Kidney capillary endothelial cell (primary cell): Measurements from ENCODE around the gene CCR7.

Experiments
- DNase-seq: peaks from one replicate; pipeline ENCODE4 v3.0.0-alpha.2; 2018; ENCODE audit warnings: low spot score

Gene CCR7, protein sequence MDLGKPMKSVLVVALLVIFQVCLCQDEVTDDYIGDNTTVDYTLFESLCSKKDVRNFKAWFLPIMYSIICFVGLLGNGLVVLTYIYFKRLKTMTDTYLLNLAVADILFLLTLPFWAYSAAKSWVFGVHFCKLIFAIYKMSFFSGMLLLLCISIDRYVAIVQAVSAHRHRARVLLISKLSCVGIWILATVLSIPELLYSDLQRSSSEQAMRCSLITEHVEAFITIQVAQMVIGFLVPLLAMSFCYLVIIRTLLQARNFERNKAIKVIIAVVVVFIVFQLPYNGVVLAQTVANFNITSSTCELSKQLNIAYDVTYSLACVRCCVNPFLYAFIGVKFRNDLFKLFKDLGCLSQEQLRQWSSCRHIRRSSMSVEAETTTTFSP

DNA sequence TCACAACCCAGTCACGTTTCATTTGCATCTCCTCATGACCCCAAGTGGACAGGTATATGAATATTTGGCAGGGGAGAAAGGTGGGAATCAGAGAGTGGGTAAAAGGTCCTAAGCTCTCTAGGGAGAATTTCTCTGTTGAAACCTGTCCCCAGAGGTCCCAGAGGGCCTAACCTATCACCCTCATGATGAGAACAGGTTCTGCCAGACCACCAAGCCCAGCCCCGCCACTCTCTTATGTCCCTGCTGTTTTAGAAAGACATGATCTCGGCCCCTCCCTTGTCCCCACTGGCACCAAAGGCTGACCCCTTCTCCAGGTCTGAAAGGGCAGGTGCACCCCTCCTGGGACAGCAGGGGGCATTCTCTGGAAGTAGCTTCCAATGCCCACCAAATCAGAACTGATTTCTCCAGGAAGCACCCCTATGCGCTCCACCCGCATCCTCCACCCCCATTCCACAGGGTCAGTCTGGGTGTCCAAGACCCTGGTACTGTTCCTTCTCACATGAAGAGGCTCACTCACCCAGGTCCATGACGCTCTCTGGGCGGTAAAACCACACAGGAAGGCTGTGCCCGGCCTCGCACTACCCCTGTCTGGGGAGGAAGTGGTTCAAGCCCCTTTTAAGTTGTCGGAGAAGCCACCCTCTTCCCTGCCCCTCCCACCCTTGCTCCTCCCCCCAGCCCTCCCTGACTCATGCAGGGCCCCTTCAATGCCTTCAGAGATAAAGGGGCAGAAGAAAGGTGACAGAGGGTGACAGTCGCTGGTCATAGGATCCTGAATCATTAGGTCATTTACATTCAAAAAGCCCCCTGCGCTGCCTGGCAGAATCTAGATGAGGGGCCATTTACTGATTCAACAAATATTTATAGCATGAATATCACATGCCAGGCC, at the start of gene CCR7:
Gene CCR7, minus strand, starts transcription at position 590 of the 886 bp plus-strand sequence. Its CDS starts 63 bp downstream, at position 527.
- no peak for DNase-seq

DNA sequence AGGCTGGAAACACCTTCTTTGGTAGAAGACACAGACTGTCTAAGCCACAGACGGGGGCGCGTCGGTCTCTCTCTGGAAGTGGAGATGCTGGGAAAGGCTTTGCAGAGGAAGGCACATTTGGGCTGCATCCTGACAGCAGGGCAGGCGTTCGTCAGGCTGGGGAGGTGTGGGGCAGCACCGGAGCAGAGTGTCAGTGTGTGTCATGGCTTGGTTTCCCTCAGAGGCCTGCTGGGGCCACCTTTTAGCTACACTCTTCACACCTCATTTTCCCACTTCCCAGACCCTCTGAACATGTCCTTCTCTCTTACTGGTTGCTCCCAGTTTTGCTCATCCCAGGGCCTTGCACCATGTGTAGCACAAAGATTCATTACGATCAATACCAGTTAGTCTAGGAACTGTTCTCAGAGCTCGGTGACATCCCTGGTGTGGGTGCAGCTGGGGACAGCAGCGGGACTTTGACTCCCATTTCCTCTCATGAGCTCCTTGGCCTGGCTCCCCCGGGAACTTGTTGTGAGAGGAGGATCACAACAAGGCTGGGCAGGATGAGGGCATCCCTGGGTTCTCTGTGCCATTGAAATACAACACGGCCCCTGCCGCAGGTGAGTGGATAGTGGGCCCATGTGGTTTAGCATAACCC, 49.3 kb upstream of the CCR7 start:
- DNase-seq: no peak

DNA sequence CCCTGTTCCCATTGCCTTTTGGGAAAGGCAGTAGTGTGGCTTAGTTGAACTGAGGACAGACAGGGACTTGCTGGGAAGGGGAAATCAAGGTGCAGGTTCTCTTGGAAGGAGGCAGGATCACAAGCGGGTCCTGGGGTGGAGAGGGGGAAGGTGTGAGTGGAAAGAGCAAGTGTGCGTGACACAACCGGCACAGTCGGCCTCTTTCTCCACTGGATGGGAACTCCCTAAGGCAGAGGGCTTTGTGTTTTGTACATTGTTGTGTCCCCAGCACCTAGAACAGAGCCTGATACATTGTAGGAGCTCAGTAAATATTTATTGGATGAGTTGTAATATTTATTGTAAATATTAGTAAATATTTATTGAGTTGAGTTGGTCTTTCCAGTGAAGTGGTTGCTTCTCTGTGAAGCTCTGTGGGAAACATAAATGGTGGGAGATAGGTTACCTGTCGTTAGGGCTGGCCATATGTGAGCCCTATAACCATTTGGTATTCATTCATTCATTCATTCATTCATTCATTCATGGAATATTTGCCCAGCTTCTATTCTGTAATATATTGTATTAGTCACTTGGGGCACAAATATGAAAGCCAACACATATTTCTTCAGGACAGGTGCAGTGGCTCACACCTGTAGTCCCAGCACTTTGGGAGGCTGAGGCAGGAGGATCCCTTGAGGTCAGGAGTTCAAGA, 48.3 kb upstream of the CCR7 start:
- no peak for DNase-seq

DNA sequence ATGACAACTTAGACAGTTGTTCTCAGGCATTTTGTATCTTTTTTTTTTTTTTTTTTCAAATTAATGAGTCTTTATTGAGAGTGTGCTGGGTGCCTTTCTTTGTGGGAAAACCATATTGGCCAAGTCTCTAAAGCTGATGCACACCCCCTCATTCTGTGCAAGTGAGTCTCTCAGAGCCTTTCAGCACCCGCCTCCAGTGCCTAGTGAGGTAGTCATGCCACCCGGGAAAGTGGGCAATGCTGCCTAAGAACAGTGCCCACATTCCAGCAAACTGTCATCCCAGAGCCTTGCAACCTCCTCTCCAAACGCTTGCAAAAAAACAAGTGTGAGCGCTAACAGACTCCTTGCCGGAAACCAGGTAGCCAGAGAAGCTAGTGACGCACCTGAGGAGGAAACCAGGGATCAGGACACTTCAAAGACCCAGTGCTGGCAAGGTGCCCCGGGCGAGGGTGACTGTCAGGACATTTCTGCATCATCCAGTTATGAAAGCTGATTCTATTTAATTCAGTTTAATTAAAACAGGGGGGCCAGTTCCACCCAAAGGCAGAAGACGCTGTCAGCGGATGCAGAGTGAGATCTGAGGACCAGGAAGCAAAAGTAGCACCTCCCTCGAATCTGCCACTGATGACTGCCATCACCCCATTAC, 47.5 kb upstream of the CCR7 start:
- no peak for DNase-seq

DNA sequence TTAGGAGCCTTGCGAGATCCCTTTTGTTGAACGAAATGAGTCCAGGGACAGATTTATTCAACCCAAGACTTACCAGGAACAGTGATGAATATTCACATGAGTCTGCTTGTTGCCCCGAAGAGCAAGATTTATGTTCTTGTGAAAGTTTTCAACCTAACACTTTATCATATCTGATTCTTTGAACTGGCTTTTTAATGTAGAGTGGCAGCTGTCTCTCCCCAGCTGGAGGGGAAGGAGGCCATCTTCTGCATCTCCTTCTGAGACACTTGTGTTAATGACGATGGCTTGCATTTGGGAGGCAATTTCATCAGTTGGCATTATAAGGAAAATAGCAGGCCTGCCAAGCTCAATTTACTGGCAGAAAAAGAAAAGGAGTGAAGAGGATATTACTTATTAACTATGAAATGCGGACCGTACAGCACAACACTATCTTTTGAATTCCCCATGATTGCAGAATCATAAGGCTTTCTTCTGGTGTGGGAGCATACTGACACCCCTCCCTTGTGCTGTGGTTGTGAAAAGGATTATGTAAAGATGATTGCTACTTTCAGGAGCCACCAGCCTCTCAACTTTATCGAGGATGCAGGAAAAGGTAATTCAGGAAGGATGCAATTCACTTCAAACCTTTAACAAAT, 46.7 kb upstream of the CCR7 start:
- no peak for DNase-seq

DNA sequence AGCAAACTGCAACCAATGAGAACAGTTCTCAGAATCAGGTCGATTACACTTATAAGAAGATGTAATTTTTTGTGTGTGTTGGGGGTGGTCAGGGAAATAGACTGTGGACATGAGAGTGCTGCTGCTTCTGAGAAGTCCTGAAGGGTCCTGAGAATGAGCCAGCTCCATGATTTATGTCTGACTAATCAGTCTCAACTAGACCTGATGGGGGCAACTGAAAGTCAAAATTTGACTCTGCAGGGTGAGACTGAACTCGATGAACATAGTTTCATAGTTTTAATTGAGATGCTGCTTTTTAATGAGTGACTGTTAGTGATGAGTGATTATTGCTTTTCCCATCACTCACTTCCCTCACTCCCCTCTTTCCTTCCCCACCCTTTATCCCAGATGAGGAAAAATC, 45.1 kb upstream of the CCR7 start:
- no peak for DNase-seq

DNA sequence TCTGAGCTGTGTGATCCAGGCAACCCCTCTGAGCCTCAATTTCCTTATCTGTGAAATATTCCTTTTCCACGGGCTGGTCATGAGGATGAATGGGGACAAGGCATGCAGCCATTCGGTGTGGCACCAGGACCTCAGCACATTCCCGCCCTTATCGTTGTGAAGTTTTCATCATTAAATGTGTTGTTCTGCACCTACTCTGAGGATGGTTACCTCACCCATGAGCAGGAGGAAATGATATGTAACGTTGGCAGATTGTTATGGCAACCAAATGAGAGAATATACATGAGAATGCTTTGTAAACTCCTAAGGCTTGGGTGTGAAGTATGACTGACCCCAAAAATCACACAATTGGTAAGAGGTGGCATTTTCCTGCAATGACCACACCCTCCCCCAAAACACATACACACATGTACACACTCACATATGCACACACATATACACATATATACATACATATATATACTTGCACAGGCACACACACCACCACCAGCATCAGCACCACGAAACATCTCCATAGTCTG, 42.8 kb upstream of the CCR7 start:
- DNase-seq: no peak

DNA sequence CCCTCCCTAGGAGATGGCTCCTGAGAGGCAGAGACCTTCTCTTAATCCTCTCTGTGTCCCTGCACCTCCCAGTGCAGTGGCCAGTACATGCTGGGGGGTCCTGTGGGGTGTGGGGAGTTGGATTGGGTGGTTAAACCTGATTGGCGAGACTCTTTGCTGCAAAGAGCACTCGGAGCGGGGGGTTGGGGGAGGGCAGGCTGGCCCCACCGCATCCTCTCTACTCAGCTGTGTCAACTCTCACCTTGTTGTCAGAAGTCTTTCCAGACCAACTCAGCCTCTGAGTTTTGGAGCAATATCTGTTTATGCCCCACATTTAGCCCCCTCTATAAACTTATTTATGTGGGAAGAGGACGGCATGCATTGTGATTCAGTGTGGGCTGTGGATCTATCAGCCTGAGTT, 42.4 kb upstream of the CCR7 start:
- no peak for DNase-seq

DNA sequence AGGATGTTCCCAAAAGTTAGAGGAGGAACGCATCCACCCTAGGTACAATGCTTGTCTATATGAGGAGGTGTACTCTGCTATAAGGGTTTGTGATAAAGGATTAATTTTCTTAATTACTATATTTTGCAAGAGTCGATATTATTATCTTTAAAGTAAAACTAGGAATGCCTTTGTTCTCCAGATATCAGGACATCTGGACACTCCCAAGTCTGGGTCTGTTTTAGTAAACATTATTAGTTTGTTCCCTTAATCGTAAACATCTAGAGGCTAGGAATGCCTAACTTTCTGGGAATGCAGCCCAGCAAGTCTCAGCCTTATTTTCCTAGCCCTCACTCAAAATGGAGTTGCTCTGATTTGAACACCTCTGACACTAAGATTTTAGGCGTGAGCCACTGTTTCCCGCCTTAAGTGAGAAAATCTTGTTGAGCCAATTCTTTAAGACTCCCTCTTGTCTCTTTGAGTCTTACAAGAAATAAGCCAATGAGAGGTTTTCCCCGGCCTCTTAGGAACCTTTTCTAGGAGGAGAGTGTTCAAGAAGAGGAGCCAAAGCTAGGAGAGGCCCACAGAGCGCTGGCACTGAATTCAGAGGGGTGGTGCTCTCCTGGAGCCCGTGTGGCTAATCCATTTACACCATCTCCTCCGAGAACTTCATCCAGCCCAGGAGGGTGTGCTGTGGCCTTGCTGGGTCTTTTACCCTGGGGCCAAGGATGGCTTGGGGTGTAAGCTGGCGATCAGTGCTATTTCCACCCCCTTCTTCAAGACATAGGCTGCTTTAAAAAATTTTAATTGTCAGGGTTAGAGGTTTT, 41.5 kb upstream of the CCR7 start:
- DNase-seq: no peak

DNA sequence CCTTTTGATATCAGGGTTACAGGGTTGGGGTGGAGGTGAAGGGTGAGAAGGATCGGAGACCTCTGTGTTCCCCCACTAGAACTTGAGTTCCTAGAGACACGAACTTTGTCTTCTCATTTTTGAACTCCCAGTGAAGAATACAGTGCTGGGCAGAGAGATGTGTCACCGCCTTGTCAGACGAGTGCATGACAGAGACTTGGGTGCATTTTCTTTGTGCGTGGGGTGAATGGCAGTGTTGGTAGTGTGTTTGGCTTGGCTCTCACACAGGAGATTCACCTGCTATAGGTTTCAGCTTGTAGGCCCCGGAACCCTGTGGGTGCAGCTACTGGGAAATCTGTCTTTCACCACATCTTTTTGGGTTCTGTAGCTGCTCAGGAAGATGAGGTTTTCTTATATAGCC, 40.0 kb upstream of the CCR7 start:
- DNase-seq: no peak

DNA sequence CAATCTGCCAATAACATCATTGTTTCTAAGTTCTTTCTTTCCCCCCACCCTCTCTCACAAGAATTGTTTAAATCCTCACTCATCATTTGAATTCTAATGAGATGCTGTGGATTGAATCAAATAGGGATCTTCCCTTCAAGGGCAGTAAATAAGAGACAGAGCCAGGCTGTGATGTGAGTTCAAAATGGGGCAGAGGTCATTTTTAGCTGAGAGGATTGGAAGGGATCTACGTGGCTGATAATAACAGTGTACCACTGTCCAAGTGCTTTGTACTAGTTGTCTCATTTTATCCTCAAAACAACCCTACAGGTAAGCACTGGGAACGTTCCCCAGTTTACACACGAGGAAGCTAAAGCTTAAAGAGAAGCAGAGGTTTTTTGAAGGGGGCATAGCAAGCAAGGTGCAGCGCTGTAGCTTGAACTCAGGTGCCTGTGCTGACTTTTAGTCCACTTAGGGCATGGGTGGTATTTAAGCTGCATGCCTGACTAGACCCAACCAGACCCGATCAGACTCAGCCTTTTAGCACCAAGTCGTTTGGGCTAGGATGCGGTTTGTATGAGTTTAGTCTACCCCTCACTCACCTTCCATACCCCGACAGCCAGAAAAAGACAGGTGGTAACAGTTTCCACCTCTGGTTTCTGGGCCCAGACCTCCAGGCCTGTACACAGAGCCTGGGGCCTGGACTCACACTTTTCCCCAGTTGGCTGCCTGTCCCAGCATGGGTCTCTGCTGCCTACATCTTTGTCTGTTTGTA, 39.2 kb upstream of the CCR7 start:
- DNase-seq: no peak

DNA sequence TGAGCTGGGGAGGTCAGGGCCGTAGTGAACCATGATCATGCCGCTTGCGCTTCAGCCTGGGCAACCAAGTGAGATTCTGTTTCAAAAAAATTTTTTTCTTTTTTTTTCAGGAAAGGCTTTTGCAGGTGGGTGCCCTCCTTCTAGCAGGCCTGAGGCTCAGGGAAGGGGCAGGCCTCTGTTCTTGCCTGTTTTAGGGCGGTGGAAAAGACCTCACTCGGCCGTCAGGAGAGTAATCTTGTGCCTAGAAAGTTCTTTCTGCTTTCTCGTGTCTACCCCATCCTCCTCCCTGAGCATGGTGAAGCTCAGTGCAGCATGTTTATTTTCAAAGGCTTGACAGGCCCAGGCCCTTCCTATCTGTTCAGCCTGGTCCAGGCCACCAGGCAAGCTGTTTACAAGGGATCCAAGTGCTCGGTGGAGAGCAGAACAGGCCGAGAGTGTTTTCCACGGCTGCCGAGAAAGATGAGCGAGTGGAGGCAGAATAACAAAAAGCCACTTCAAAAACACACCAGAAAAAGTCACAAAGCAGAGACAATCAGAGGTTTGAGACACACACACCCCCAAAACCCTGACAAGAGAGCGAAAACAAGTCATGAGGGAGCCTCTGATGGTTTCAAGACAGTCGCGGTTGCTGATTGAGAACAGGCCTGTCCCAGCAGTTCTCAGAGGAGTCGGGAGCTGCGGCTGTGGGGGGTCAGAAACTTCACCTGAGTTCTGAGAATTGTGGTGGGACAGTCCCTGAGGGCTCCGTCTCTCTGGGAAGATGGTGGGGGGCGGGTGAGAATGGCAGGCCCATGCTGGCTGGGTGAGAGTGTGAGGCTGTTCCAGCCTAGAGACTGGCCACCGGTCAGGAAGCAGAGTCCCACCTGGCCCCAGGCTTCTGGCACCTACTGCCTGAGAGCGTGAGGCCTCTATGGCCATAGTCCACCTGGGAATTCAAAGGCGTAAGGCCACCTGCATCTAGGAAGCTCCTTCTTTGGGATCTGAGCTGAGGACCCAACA, 37.5 kb upstream of the CCR7 start:
- DNase-seq: no peak

DNA sequence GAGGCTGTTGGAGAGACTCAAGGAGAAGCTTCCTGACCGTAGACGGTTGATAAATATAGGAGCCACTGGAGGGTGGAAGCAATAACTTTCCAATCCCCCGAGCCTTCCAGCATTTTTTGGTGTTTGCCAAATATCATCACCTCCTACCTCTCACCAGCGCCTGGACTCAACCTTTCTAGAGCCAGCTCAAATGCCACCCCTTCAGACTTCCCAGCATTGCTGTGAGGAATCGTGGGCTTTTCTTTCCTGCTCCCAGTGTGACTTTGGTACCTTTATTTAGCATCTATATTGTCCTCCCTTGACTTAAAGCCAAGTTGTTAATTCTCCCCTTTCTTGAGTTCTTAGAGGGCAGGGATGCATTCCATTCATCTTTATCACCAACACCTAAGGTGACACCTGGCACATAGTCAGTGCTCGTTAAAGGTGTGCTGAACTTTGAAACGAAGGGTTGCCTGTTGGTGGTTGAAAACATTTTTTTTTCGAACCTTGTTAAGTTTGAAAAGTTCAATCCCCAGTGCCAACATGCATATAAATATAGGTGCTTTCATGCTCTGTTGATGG, 35.3 kb upstream of the CCR7 start:
- no peak for DNase-seq

DNA sequence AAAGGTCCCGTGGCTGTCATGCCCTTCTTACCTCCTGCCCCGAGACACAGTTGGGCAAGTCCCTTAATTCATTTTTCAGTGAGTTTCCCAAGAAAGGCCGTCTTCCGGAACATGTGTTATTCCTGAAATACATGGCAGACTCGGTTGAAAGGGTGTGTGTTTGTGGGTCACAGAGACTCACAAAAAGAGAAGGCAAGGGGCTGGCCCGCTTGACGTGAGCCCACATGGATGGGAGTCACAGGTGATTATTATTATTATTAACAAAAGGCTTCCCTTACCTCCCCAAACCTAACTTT, 34.1 kb upstream of the CCR7 start:
- no peak for DNase-seq

DNA sequence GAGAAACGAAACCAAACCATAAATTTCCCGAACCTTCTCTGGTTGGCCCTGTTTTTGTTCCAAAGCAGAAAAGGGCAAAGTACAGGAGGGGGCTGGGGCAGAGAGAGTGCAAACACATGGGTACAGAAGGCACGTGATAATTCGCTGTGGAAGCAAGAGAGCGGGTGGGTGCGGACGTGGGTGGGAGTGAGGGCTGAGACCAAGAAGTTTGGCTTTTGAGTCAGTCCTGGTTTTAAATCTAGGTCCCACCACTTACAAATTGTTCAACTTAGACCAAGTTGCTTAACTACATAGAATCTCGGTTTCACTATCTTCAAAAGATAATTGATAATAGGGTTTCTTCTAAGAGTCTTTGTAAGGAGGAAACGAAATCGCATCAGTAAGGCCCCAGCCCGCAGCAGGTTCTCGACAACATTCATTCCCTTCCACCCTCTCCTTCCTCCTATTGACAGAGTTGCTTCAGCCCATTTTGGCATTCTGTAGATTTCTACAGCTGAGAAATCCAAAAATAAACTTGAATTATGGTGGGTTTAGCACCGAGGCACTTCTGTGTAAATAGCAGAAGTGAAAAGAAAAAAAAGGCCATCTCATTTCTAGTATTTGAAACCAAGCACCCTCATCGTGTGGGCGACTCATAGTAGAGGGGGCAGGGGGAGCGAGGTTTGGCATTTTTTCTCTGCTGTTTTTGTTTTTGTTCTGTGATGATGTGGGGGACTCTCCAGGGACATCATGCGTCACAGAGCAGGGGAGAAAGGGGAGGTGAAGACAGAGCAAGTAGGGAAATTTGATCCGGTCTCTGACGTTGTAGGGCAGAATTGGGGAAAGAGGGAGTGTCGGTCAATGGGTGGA, 33.6 kb upstream of the CCR7 start:
- DNase-seq: no peak

DNA sequence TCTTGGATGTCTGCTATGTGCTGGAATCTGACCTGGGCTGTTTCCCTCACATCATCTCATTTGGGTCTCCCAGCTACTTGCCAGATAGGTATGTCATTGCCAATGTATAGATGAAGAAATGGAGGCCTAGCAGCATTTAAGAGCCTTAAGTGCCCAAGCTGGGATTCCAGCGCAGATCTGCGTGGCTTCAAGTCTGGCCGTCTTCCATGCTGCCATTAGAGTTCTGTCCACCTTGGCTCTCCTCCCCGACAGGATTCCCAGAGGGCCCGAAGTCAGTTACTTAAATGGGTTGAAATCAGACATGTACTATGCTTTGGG, 33.0 kb upstream of the CCR7 start:
- no peak for DNase-seq
